MM.1S (cell line): ENCODE results near the gene ZFP91.

ENCODE experiments used
- EZH2 ChIP-seq: fragments of 300-600 bp; sonication (generic); optimal IDR thresholded peaks from 2 replicates; pipeline ENCODE3; 2017; ENCODE audit warnings: low read depth, mild to moderate bottlenecking, antibody characterized with exemption, low read length, mixed read lengths
- TF ChIP-seq, protein P1 (sequence below): fragments of 300-600 bp; sonication (generic); IDR thresholded peaks from 2 replicates; pipeline ENCODE4 v1.5.1; 2016; ENCODE audit warnings: antibody characterized with exemption, low read length, mixed read lengths

DNA sequence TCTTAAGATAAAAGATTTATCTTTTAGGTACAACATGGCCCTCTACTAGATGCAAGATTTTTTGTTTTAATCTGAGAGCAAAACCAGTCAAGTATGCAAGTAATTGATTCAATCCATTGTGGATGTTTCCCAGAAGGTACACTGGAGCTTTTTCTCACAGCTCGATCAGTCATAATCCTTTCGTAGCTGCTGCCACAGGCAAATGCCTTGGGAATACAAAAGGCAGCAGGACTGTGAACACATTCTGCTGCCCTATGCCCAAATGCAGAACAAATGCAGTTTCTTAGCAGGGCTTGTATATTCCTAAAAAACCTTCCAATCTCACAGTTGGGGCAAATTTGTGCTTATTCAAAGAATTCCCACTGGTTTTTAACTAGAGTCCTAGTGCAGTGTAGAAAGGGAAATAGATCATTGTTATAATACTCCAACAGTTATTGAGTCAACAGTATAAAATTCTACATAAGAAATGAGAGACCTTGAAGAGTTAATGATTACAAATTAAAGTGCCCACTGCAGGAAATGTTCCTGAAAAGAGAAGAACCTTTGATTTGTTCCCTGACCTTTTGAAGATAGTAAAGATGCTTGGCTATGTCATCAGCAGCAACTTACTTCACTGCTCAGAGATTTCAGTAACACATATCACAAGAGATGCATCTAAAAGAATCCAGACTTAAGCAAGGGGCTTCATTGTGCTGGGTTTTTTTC lies 17.3 kb upstream of the ZFP91 start:
- no peak for TF ChIP-seq EZH2
- TF ChIP-seq, protein P1, sequence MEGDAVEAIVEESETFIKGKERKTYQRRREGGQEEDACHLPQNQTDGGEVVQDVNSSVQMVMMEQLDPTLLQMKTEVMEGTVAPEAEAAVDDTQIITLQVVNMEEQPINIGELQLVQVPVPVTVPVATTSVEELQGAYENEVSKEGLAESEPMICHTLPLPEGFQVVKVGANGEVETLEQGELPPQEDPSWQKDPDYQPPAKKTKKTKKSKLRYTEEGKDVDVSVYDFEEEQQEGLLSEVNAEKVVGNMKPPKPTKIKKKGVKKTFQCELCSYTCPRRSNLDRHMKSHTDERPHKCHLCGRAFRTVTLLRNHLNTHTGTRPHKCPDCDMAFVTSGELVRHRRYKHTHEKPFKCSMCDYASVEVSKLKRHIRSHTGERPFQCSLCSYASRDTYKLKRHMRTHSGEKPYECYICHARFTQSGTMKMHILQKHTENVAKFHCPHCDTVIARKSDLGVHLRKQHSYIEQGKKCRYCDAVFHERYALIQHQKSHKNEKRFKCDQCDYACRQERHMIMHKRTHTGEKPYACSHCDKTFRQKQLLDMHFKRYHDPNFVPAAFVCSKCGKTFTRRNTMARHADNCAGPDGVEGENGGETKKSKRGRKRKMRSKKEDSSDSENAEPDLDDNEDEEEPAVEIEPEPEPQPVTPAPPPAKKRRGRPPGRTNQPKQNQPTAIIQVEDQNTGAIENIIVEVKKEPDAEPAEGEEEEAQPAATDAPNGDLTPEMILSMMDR: no peak
